NCI-H345 treated with DMSO at 0.1 percent for 48 hours (cell line): ENCODE measurements around the gene MYBPC2.
"Not testable (repeated sequence)": the region's sequence is repeated elsewhere in the genome, so short reads cannot be mapped to it uniquely, and the experiment has no call there.

ENCODE experiments used
- DNase-seq: peaks from one replicate; lab custom pipeline; 2025; ENCODE audit not compliant: unreplicated experiment; lab: John Stamatoyannopoulos, UW

The MYBPC2 gene

DNA sequence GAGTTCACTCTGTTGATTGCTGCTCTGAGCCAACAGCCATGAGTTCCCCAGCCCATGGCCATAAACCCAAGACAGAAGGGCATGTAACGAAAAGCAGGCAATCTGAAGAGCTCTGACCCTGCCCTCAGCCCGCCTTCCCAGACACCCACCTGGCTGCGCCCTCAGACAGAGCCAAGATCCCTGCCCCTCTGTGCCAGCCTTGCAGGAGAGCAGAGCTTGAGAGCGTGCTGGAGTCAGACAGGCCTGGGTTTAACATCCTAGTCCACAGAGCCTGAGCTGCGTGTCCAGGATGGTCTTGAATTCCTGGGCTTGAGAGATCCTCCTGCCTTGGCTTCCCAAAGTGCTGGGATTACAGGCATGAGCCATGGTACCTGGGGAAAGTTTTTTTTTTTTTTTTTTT is 24.6 kb downstream of the MYBPC2 start:
- DNase-seq: no peak

DNA sequence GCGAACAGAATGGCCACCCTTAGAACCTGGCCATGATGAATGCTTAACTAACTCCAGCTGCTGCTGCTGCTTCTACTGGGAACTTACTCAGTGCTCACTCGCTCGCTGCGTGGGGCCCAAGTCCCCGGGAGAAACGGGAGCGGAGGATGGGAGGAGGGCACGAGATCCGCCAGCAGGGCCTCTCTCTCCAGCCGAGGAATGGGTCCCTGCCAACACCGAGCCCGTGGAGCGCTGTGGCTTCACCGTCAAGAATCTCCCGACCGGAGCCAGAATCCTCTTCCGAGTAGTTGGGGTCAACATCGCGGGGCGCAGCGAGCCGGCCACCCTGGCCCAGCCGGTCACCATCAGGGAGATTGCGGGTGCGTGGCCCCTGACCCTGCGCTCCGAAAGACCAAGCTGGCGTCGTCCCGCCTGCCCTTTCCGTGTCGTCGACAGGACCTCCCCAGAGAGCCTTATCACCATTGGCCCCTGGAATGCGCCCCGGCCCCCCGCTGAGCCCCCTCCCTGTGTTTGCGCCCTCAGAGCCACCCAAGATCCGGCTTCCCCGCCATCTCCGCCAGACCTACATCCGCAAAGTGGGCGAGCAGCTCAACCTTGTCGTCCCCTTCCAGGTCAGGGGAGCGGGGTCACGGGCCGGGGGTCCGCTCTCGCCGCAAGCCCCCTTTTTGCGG is 25.8 kb downstream of the MYBPC2 start:
- DNase-seq: no peak

DNA sequence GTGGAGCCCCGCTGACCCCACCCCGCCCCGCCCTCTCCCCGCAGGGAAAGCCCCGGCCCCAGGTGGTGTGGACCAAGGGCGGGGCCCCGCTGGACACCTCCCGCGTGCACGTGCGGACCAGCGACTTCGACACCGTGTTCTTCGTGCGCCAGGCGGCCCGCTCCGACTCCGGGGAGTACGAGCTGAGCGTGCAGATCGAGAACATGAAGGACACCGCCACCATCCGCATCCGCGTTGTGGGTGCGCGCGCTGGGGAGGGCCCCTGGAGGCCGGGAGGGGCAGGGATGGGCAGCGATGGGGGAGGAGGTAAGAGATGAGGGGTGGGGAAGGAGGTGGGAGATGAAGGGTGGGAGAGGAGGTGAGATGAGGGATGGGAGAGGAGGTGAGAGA is 26.4 kb downstream of the MYBPC2 start:
- DNase-seq: no peak

DNA sequence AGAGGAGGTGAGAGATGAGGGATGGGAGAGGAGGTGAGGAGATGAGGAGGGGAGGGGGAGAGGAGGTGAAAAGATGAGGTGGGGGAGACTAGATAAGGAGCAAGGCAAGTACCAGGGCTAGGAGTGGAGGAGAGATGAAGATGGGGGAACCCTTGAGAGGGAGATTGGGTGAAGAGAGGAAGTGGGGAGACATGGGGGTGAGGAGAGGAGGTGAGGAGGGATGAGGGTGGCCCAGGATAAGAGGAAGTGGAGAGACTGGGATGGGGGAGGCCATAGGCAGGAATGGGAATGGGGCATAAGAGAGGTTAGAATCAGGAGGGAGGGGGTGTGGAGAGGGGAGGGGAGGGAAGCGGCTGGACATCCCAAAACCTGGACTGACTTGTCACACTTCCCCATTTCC is 26.9 kb downstream of the MYBPC2 start:
- no peak for DNase-seq

DNA sequence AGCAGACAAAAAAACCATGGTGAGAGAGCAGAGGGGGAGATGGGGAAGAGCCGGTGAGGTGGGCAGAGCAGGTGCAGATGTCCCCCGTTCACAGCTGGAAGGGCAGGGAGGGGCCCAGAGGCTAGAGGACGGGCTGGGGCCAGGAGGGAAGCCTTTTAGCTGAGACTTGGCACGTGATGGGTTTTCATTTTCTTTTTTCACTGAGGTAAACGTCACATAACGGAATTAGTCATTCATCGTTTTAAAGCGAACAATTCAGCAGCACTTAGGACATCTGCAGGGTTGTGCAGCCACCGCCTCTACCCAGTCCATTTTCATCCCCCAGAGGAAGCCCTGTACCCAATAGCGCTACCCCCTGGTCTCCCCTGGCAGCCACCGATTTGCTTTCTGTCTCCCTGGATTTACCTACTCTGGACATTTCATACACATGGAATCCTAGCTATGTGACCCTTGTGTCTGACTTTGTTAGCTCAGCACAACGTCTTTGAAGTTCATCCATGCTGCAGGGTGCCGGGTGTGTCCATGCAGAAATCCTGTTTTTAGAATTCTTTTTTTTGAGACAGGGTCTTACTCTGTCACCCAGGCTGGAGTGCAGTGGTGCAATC is 27.6 kb downstream of the MYBPC2 start:
- DNase-seq: no peak

DNA sequence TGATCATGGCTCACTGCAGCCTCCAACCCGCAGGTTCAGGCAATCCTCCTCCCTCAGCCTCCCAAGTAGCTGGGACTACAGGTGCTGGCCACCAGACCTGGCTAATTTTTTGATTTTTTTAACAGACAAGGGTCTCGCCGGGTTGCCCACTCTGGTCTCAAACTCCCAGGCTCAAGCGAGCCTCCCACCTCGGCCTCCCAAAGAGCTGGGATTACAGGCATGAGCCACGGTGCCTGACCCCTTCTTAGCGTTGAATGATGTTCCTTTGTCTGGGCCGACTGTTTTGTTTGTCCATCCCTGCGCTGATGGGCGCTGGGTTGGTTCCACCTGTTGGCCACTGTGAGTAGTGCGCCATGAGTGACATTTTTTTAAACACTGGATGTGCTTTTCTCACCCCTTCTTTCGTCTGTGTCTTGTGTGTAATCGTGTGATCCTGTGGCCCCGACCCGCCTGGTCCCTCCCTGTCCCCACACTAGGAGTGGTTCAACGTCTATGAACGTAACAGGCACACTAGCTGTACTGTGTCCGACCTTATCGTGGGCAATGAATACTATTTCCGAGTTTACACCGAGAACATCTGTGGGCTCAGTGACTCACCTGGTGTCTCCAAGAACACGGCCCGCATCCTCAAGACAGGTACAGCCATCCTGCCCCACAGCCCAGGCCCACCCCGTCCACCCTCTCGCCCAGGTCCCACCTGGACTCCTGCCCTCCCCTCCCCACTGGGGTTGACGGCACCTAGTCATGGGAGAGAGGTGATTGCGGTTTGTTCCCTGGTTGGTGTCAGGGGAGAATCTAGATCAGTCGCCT is 28.6 kb downstream of the MYBPC2 start:
- DNase-seq: peak; percentile 7

DNA sequence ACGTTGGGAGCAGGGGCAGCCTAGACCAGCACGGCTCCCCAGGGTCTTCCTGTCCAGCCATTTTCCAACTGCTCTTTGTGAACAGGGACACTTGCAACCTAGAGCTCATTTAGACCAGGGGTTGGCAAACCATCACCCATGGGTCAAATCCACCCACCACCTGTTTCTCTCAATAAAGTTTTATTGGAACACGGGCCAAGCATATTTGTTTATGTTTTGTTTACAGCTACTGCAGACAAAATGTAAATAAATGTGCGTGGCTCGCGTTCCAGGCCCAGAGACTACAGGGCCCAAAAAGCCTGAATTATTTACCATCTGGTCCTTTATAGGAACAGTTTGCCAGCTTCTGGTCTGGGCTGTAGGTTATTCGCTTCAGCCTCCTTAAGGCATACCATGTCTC is 30.3 kb downstream of the MYBPC2 start:
- DNase-seq: no peak

DNA sequence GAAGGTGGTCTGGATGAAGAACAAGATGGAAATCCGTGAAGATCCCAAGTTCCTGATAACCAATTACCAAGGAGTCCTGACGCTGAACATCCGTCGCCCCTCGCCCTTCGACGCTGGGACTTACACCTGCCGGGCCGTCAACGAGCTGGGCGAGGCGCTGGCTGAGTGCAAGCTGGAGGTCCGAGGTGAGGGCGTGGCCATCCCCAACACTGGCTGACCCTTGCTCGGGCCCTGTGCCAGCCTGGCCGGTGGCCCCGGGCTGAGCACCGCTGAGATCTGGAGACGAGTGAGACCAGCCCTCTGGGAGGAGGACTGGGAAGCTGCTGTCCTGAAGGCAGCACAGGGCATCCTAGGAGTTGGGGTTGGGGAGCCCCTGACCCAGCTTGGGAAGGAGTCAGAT is 31.7 kb downstream of the MYBPC2 start:
- no peak for DNase-seq

DNA sequence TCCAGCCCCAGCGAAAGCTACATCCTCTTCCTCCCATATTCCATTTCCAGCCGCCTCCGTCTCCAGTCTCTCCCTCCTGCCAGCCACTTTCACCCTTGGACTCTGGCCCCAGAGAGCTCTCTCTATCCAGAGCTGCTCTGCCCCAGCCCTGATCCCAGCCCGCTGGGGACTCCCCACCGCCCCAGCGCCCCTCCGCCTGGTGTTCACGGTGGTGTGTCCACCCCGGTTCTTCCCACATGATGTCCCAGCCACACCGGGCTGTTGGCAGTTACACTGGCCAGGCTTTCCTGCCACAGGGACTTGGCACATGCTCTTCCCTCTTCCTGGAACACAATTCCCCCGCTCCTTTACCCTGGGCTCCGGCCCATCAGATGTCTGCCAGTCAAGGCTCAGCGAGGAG is 32.3 kb downstream of the MYBPC2 start:
- no peak for DNase-seq

DNA sequence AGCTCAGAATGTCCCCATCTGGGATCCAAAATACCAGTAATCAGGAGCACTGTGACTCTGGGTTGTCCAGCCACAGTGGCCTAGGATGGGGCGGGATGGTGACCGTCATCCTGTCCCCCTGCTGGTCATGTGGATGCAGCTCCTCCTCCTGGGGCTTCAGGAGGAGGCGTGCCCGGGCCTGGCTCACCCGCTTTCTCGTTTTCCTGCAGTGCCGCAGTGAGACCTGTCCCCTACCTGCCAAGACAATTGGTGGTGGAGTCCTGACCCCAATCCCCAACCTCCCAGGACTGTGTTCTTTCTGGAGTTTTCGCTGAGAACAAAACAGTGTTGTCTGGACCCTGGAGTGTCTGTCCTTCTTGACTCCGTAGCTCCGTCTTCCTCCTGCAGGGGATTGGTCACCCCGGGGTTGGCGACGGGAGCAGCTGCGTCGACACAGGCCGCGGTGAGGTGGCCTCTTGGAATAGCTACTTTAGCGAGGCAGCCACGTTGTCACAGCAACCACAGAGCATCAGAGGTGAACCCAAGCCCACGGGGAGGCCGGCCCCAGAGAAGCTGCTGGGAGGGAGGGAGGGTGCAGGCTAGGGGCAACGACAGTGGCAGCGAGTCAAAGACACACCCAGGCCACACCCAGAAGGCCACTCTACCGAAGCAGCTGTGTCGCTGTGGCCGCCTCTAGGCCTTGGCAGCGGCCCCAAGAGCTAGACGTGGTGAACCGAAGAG is 33.5 kb downstream of the MYBPC2 start:
- no peak for DNase-seq

DNA sequence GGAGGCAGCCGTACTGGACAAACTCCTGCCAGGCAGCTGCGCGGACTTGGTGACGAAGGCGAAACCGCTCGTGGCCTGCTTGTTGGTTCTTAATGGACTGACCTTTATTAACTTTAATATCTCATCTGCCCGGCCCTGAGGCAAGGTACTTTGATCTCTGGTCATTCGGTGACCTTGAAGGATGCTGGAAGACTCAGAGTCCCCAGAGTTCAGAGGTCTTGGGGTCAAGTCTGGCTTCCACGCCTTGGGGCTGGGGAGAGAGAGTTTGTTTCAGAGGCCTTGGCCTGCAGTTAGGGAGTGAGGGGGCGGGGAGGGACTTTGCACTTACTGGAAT is 34.0 kb downstream of the MYBPC2 start:
- DNase-seq: no peak

DNA sequence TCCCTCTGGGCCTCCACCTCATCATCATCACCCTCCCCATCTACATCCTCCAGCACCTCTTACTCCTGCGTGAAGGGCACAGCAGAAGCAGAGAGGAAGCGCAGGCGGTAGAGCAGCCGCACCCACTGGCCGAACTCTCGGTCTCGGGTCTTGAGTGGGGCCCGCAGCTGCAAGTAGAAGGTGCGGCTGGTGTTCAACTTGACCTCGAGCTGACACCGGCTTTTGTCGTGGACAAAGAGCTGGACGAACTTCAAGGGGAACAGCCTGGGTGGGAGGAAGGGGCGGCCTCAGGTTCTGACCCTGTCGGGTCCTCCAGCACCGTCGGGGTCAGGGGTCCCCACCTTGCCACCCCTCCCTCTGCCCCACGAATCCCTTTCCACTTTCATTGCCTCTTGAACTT is 34.9 kb downstream of the MYBPC2 start:
- no peak for DNase-seq

DNA sequence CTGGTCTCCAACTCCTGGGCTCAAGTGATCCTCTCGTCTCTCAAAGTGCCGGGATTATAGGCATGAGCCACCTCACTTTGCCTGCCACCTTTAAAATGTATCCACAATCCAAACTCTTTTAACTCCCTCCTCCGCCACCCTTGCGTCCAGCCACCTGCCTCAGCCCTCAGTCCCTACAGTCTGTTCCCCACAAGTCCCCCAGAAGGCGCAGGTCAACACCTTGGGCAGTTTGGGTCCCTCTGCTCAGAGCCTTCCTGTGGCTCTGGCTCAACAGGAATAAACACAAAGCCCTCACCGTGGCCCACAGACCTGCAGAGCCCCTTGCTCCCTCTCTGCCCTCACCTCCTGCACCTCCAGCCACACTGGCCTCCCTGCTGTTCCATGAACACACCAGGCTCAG is 36.1 kb downstream of the MYBPC2 start:
- DNase-seq: no peak

DNA sequence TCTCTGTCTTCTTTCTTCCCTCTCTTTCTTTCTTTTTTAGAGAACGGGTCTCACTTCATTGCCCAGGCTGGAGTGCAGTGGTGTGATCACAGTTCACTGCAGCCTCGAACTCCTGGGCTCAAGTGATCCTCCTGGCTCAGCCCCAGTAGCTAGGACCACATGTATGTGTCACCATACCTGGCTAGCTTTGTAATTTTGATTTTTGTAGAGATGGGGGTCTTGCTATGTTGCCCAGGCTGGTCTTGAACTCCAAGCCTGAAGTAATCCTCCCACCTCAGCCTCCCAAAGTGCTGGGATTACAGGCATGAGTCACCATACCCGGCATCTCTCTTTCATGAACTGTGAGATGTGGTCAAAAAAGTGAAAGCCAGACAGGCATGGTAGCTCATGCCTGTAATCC is 40.6 kb downstream of the MYBPC2 start:
- not testable (repeated sequence) for DNase-seq

DNA sequence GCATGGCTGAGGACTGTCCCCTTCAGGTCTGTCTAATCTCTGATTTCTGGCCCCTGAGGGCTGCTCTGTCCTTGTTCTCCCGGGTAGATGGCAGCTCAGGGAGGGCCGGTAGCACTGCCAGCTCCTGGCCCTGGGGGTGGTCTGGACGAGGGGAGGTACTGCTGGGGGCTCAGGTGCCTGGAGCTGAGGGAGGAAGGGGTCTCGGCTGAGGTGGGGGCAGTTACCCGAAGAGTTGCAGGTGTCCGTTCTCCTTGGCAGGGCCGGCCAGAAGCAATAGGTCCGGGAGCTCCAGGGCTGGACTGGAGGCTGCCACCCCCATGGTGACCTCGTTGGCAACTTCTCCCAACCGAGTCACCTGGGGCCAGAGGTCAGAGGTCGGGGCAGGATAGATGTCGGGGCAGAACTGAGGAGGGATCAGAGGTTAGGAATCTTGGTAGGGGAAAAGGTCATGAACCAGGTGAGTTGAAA is 42.4 kb downstream of the MYBPC2 start:
- no peak for DNase-seq

DNA sequence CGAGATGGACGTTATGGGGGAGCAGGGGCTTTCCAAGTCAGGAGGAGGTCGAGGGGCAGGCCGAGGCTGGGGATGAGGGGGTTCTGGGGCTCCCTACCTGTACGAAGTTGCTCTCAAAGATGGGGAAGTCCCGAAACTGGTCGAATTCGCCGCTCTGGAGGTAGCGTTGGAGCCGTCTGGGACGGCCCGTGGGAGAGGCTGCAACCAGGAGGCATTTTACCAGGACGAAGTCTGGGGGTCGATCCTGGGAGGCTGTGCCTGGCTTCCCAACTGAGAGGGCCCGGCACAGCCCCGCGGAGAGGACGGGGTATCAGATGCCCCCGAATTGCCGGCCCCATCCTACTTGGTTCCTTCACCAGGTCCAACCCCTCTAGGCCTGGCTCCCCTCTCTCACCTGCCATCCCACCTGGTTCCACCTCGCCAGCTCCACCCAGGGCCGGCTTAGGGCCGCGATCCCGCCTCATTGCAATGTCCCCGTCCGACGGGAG is 43.1 kb downstream of the MYBPC2 start:
- no peak for DNase-seq

DNA sequence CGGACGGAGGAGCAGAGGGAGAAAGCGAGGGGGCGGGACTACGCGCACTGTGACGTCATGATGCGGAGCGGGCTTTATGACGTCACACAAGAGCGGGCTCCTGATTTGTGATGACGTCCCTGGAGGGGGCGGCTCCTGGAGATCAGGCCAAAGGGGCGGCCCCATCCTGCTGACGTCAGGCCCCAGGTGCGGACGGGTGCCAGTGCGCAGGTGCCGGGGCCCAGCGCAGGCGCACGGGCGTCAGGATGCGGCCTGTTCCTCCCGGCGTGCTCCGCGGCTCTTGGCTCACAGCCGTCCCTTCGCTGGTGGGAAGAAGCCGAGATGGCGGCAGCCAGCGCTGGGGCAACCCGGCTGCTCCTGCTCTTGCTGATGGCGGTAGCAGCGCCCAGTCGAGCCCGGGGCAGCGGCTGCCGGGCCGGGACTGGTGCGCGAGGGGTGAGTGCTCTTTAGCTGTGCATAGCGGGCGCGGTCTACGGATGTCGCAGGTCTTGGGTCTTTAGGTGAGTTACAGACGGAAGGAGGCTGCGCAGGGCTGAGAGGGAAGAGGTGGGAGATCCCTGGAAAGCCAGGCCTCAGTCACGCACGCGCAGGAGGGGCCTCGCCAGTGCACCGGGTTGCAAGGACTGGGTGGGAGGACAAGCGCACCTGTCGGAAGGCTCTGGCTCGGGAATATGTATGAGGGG is 43.7 kb downstream of the MYBPC2 start, which contains the start of the genes EMC10 and GARIN5A:
Gene EMC10 (plus strand): TSS at position 284 of the 683 bp plus-strand sequence. CDS start 38 bp downstream, at position 322.
Gene GARIN5A (minus strand): TSS at position 625 of the 683 bp plus-strand sequence. CDS start 460 bp downstream, at position 165.
- peak; percentile 73 for DNase-seq

DNA sequence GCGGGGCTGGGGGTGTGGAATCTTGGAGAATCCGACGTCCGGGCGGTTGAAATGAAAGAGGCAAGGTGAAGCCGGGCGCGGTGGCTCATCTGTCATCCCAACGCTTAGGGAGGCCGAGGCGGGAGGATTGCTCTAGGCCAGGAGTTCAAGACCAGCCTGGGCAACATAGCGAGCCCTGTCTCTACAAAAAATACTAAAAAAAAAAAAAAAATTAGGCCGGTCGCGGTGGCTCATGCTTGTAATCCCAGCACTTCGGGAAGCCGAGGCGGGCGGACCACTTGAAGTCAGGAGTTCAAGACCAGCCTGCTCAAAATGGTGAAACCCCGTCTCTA is 44.2 kb downstream of the MYBPC2 start:
- no peak for DNase-seq

DNA sequence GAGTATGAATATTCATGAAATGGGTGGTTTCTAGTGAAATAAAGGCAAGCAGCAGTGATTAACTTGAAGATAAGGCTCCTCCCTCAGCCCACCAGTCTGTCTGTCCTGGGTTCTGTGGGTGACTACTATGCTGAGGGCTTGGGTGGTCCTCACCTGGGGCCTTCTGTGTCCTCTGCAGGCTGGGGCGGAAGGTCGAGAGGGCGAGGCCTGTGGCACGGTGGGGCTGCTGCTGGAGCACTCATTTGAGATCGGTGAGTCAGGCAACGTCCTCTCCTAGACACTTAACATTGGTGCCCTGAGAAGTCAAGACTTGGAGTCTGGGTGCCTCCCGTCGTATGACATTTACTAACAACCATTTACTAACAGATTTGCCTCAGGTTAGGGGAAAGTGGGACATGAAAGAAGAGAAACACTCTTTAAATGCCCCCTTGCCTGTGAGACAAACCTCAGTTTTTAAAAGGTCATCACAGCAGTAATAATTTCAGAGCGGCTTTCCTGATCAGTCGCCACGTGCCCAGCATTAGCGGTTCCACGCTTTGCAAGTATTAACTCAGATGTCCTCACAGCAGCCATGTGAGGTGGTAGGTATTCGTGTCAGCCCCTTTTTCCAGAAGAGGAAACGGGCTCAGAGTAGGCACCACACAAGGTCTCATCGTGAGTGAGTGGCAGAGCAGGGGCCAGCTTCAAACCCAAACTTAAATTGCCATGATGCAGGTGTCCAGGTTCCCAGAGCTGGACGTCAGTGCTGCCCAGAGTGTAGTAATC is 45.2 kb downstream of the MYBPC2 start:
- no peak for DNase-seq
